GM23338 (cell line): ENCODE measurements around the gene CCDC149.

Experiments used
- CTCF ChIP-seq, 2 experiments: fragments of 200-600 bp in 1 of 2; sonication (generic) in 1 of 2; conservative IDR thresholded peaks; 2 replicates each; pipeline versions ENCODE4 v1.5.1 to v1.6.1; 2016 to 2017; ENCODE audit warnings: antibody characterized with exemption in 2 of 2, low read depth in 2 of 2, mild to moderate bottlenecking in 2 of 2, moderate library complexity in 1 of 2
- EZH2 ChIP-seq: fragments of 200-600 bp; sonication (generic); IDR thresholded peaks from one replicate; pipeline ENCODE4 v1.8.0; 2017; ENCODE audit warnings: antibody characterized with exemption, mild to moderate bottlenecking, low read depth; ENCODE audit not compliant: unreplicated experiment
- EZH2phosphoT487 ChIP-seq: fragments of 200-600 bp; sonication (generic); IDR thresholded peaks from one replicate; pipeline ENCODE4 v1.8.1; 2018; ENCODE audit warnings: antibody characterized with exemption; ENCODE audit not compliant: unreplicated experiment
- POLR2AphosphoS5 ChIP-seq: IDR thresholded peaks from 2 replicates; pipeline ENCODE4 v1.6.1; 2016; ENCODE audit warnings: antibody characterized with exemption, low read depth
- REST ChIP-seq: IDR thresholded peaks from one replicate; pipeline ENCODE4 v1.6.1; 2018; ENCODE audit warnings: antibody characterized with exemption; ENCODE audit not compliant: unreplicated experiment
- ZNF114 ChIP-seq: fragments of 250-450 bp; sonication (Bioruptor Pico); IDR thresholded peaks from 2 replicates; pipeline ENCODE4 v1.5.0; 2020; ENCODE audit warnings: mild to moderate bottlenecking, moderate library complexity

GRCh38 chr4:24889991-24890390 is 22.9 kb downstream of the CCDC149 start:
- TF ChIP-seq EZH2phosphoT487 (no peak), CTCF (conservative IDR thresholded peaks at IDR 0.05; ENCODE audit: low read depth in 2 of 2) (no peak), EZH2 (no peak), POLR2AphosphoS5 (no peak), ZNF114 (CRISPR knock-in tag) (no peak), REST (no peak)
